K562 (cell line): ENCODE data around the gene GIPR. TPM values are rescaled to one million over a fixed set of nuclear protein-coding genes. Genes with fewer than 3 reads are reported as not detected.
A peak's percentile ranks its signal among the peaks of the same experiment; 100 is the strongest.

ENCODE experiments used
- HNRNPLL ChIP-seq: fragments of 200-400 bp; formaldehyde crosslinking; IDR thresholded peaks from 2 replicates; pipeline ENCODE4 v1.6.1; 2017; ENCODE audit warnings: low read length, low read depth, mild to moderate bottlenecking; ENCODE audit not compliant: poor library complexity, severe bottlenecking
- MCM5 ChIP-seq: fragments of 450-650 bp; IDR thresholded peaks from 2 replicates; pipeline ENCODE4 v1.6.1; 2016; ENCODE audit warnings: low read depth
- NR2C1 ChIP-seq, 2 experiments: fragments of 450-650 bp; IDR thresholded peaks; 2 replicates each; pipeline ENCODE4 v1.6.1; 2017; ENCODE audit warnings: mild to moderate bottlenecking in 2 of 2, antibody characterized with exemption in 1 of 2, inconsistent platforms in 1 of 2, missing compliant biosample characterization in 1 of 2, missing genetic modification characterization in 1 of 2
- NUFIP1 ChIP-seq: fragments of 450-650 bp; IDR thresholded peaks from 2 replicates; pipeline ENCODE4 v1.6.1; 2018; ENCODE audit not compliant: partially characterized antibody
- XRCC5 ChIP-seq: fragments of 200-400 bp; formaldehyde crosslinking; IDR thresholded peaks from 2 replicates; pipeline ENCODE4 v1.6.1; 2017; ENCODE audit warnings: low read depth, mild to moderate bottlenecking, low read length
- ZFX ChIP-seq: sonication (generic); formaldehyde crosslinking; IDR thresholded peaks from 2 replicates; pipeline ENCODE4 v1.8.0; 2022; ENCODE audit warnings: mild to moderate bottlenecking, missing genetic modification reagents, moderate library complexity
- ZNF584 ChIP-seq: fragments of 200-800 bp; sonication (Bioruptor generic); IDR thresholded peaks from 2 replicates; pipeline ENCODE4 v1.6.1; 2016; ENCODE audit warnings: low read depth, mild to moderate bottlenecking, missing genetic modification characterization, missing compliant biosample characterization
- polyA plus RNA-seq, 8 experiments: library from polyadenylated mRNA; depleted of rRNA in 4 of 8; stranded (reverse) in 5 of 8; unstranded in 3 of 8; fragments of >200 nt; fragmentation: Nextera tagmentation in 2 of 8; fragmentation: Illumina TruSeq in 1 of 8; extraction: Ambion mirVana in 2 of 8; extraction: Trizol in 1 of 8; gene quantifications; 2 replicates each; pipeline versions ENCODE4 v1.2.1 to v1.2.3, GENCODE V29; 2011 to 2014; ENCODE audit warnings: inconsistent platforms in 1 of 8, missing spikeins in 1 of 8
- total RNA-seq, 7 experiments: library from RNA; depleted of rRNA in 6 of 7; stranded (reverse); fragments of >200 nt in 6 of 7; fragmentation: Illumina TruSeq in 2 of 7; extraction: Trizol in 2 of 7; gene quantifications; 2 replicates each; pipeline versions ENCODE4 v1.2.1 to v1.2.3, GENCODE V29; 2011 to 2021; ENCODE audit warnings: low replicate concordance in 1 of 7
- TF ChIP-seq, protein P1 (sequence below): sonication (generic); formaldehyde crosslinking; IDR thresholded peaks from 2 replicates; pipeline ENCODE4 v1.8.1; 2023; ENCODE audit warnings: mild to moderate bottlenecking, missing genetic modification reagents
- TF ChIP-seq, protein P2 (sequence below): IDR thresholded peaks from 3 replicates; pipeline ENCODE4 v1.6.1; 2011; ENCODE audit warnings: borderline replicate concordance, mild to moderate bottlenecking, moderate library complexity; ENCODE audit not compliant: insufficient read length; ENCODE audit errors: extremely low read depth
- TF ChIP-seq, protein P3 (sequence below): fragments of 450-650 bp; formaldehyde crosslinking; IDR thresholded peaks from 2 replicates; pipeline ENCODE4 v1.4.0; 2022; ENCODE audit warnings: missing genetic modification characterization

The GIPR gene
- total and polyA plus RNA-seq, 9 of the 15 experiments (the other 6 are each of a cell fraction or from before 2014, with no cell fraction given) = 2.2 to 26.8 (median 12.7) TPM

DNA sequence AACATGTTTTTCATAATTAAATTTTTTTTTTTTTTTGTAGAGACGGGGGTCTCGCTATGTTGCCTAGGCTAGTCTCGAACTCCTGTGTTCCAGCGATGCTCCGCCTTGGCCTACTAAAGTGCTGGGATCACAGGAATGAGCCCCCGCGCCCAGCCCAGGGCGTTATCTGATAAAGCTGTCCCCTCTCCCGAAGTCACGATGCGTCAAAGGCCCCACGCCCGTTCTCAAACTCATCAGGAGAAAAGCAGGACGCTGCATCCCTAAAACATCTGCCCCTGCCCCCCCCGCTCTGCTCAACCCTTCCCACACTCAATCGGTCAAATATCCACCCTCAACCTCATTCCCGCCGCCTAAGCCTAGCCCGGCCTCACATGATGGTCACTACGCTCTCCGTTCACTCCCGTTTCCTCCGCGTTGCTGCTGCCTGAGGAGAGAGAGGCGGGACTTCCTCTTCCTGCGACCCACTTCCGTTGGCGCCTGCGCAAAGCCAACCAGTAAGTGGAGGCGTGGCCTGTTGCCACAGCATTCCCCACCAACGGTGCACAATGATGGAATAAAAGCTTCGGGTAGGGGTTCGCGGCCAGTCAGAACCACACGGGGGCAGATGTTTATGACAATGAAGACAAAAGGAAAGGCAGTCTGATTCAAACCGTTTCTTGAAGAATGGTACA lies 23.6 kb downstream of the GIPR start, which contains the start of gene SNRPD2 (continued):
- TF ChIP-seq, protein P1, sequence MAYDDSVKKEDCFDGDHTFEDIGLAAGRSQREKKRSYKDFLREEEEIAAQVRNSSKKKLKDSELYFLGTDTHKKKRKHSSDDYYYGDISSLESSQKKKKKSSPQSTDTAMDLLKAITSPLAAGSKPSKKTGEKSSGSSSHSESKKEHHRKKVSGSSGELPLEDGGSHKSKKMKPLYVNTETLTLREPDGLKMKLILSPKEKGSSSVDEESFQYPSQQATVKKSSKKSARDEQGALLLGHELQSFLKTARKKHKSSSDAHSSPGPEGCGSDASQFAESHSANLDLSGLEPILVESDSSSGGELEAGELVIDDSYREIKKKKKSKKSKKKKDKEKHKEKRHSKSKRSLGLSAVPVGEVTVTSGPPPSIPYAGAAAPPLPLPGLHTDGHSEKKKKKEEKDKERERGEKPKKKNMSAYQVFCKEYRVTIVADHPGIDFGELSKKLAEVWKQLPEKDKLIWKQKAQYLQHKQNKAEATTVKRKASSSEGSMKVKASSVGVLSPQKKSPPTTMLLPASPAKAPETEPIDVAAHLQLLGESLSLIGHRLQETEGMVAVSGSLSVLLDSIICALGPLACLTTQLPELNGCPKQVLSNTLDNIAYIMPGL = no peak
- no peak for TF ChIP-seq ZNF584 (CRISPR knock-in tag)
- TF ChIP-seq, protein P2, sequence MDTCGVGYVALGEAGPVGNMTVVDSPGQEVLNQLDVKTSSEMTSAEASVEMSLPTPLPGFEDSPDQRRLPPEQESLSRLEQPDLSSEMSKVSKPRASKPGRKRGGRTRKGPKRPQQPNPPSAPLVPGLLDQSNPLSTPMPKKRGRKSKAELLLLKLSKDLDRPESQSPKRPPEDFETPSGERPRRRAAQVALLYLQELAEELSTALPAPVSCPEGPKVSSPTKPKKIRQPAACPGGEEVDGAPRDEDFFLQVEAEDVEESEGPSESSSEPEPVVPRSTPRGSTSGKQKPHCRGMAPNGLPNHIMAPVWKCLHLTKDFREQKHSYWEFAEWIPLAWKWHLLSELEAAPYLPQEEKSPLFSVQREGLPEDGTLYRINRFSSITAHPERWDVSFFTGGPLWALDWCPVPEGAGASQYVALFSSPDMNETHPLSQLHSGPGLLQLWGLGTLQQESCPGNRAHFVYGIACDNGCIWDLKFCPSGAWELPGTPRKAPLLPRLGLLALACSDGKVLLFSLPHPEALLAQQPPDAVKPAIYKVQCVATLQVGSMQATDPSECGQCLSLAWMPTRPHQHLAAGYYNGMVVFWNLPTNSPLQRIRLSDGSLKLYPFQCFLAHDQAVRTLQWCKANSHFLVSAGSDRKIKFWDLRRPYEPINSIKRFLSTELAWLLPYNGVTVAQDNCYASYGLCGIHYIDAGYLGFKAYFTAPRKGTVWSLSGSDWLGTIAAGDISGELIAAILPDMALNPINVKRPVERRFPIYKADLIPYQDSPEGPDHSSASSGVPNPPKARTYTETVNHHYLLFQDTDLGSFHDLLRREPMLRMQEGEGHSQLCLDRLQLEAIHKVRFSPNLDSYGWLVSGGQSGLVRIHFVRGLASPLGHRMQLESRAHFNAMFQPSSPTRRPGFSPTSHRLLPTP = peak; percentile 46
- TF ChIP-seq XRCC5 = peak; percentile 57; the same call in 1 of the 2 replicates
- no peak for TF ChIP-seq HNRNPLL
- no peak for TF ChIP-seq NUFIP1
- no peak for TF ChIP-seq MCM5
- TF ChIP-seq ZFX = peak; percentile 62
- TF ChIP-seq, protein P3, sequence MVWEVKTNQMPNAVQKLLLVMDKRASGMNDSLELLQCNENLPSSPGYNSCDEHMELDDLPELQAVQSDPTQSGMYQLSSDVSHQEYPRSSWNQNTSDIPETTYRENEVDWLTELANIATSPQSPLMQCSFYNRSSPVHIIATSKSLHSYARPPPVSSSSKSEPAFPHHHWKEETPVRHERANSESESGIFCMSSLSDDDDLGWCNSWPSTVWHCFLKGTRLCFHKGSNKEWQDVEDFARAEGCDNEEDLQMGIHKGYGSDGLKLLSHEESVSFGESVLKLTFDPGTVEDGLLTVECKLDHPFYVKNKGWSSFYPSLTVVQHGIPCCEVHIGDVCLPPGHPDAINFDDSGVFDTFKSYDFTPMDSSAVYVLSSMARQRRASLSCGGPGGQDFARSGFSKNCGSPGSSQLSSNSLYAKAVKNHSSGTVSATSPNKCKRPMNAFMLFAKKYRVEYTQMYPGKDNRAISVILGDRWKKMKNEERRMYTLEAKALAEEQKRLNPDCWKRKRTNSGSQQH = no peak
- TF ChIP-seq NR2C1 (IDR thresholded peaks at IDR 0.05) = no peak
- TF ChIP-seq NR2C1 (tag; IDR thresholded peaks at IDR 0.05) = no peak
